HCT116 (cell line): ENCODE results near the gene HCRT. TPM values are rescaled to one million over a fixed set of nuclear protein-coding genes. Genes with fewer than 3 reads are reported as not detected.

Experiments used
- ATAC-seq: fragments of 200-7000 bp; cut with Tn5 transposase; 2 replicates; pipeline ENCODE4 v1.9.1; 2020; ENCODE audit warnings: mild to moderate bottlenecking, moderate library complexity
- BruUV-seq: library from RNA; stranded (reverse); fragments of 400-500 nt; replicated peaks from 2 replicates; lab custom pipeline; 2021; lab: Mats Ljungman, UMichigan
- CTCF ChIA-PET: fragments of 300-600 bp; sonication (Branson Sonifier 250); formaldehyde crosslinking; loops from one replicate; lab custom pipeline; 2021; ENCODE audit warnings: antibody characterized with exemption; lab: Charles Lee
- POLR2A ChIA-PET: fragments of 300-600, 350-600 bp; sonication (Branson Sonifier 250); formaldehyde crosslinking; loops from one replicate; lab custom pipeline; 2021; ENCODE audit warnings: antibody characterized with exemption; lab: Charles Lee
- RAD21 ChIA-PET, 2 experiments: fragments of 300-600 bp; sonication (Branson Sonifier 250); formaldehyde crosslinking; loops; one replicate each; lab custom pipeline; 2023; ENCODE audit warnings: low total read pairs in 2 of 2; ENCODE audit not compliant: uncharacterized antibody in 2 of 2, unreplicated experiment in 2 of 2, low non-redundant PET in 1 of 2; lab: Charles Lee
- DNase-seq: peaks from one replicate; pipeline ENCODE4 v3.0.0-alpha.2; 2010; ENCODE audit warnings: low read depth, low spot score
- H2AFZ ChIP-seq: fragments of 200-600 bp; shearing (Covaris generic), sonication (generic); 2 replicates; pipeline ENCODE4 v1.6.1; 2017; ENCODE audit warnings: low read depth, mixed run types, mixed read lengths, antibody characterized with exemption, low read length; ENCODE audit not compliant: poor library complexity, severe bottlenecking
- H3K27ac ChIP-seq: 2 replicates; pipeline ENCODE4 v1.5.1; 2012; ENCODE audit warnings: low read depth, low read length
- H3K27me3 ChIP-seq: fragments of 200-600 bp; sonication (generic); 2 replicates; pipeline ENCODE4 v1.6.1; 2016; ENCODE audit warnings: mixed run types, low read length, mixed read lengths; ENCODE audit not compliant: insufficient read depth
- H3K36me3 ChIP-seq, 2 experiments: fragments of 200-500 bp in 1 of 2; fragments of 200-600 bp in 1 of 2; sonication (Bioruptor generic) in 1 of 2; sonication (generic) in 1 of 2; 2 replicates each; pipeline versions ENCODE4 v1.5.1 to v1.6.1; 2014 to 2016; ENCODE audit warnings: low read length in 2 of 2, inconsistent platforms in 1 of 2, mixed read lengths in 1 of 2, mixed run types in 1 of 2; ENCODE audit not compliant: insufficient read depth in 2 of 2, control insufficient read depth in 1 of 2
- H3K4me1 ChIP-seq, 2 experiments: fragments of 200-600 bp in 1 of 2; sonication (generic) in 1 of 2; 2 replicates each; pipeline versions ENCODE4 v1.5.1 to v1.6.1; 2012 to 2017; ENCODE audit warnings: low read length in 2 of 2, inconsistent platforms in 1 of 2, mild to moderate bottlenecking in 1 of 2, mixed read lengths in 1 of 2, mixed run types in 1 of 2, moderate library complexity in 1 of 2; ENCODE audit not compliant: insufficient read depth in 2 of 2, control insufficient read depth in 1 of 2
- H3K4me2 ChIP-seq: fragments of 200-600 bp; sonication (generic); 2 replicates; pipeline ENCODE4 v1.6.1; 2017; ENCODE audit warnings: mixed run types, low read length, mixed read lengths
- H3K4me3 ChIP-seq, 2 experiments: fragments of 200-600 bp in 1 of 2; sonication (generic) in 1 of 2; replicated peaks in 1 of 2; 2 replicates each; pipeline ENCODE4 v1.5.1; 2011 to 2016; ENCODE audit warnings: low read length in 2 of 2, control low read depth in 1 of 2, low read depth in 1 of 2, mild to moderate bottlenecking in 1 of 2, mixed read lengths in 1 of 2, mixed run types in 1 of 2
- H3K79me2 ChIP-seq: fragments of 200-600 bp; sonication (generic); 2 replicates; pipeline ENCODE4 v1.6.1; 2017; ENCODE audit warnings: mild to moderate bottlenecking, mixed run types, low read length, moderate library complexity, mixed read lengths; ENCODE audit not compliant: insufficient read depth
- H3K9ac ChIP-seq: fragments of 200-600 bp; sonication (generic); 2 replicates; pipeline ENCODE4 v1.6.1; 2016; ENCODE audit warnings: low read length, mixed read lengths
- H3K9me2 ChIP-seq: fragments of 200-600 bp; sonication (generic), shearing (Covaris generic); 2 replicates; pipeline ENCODE4 v1.6.1; 2017; ENCODE audit warnings: mixed run types, mild to moderate bottlenecking, moderate library complexity; ENCODE audit not compliant: insufficient read depth
- H3K9me3 ChIP-seq, 2 experiments: fragments of 200-500 bp in 1 of 2; fragments of 200-600 bp in 1 of 2; sonication (Bioruptor generic) in 1 of 2; sonication (generic) in 1 of 2; 2 replicates each; pipeline ENCODE4 v1.6.1; 2014 to 2017; ENCODE audit warnings: low read length in 2 of 2, mixed read lengths in 2 of 2, inconsistent platforms in 1 of 2, low read depth in 1 of 2, mild to moderate bottlenecking in 1 of 2, mixed run types in 1 of 2, moderate library complexity in 1 of 2; ENCODE audit not compliant: control insufficient read depth in 1 of 2, insufficient read depth in 1 of 2
- H4K20me1 ChIP-seq: fragments of 200-600 bp; sonication (generic), shearing (Covaris generic); 2 replicates; pipeline ENCODE4 v1.6.1; 2017; ENCODE audit warnings: mixed run types, mild to moderate bottlenecking, moderate library complexity; ENCODE audit not compliant: insufficient read depth
- EZH2 ChIP-seq: fragments of 200-600 bp; sonication (generic); IDR thresholded peaks from 2 replicates; pipeline ENCODE4 v1.6.1; 2017; ENCODE audit warnings: antibody characterized with exemption, mixed run types
- JUND ChIP-seq: IDR thresholded peaks from 2 replicates; pipeline ENCODE4 v1.6.1; 2012
- POLR2A ChIP-seq: IDR thresholded peaks from 2 replicates; pipeline ENCODE4 v1.7.0; 2011; ENCODE audit warnings: borderline replicate concordance; ENCODE audit not compliant: insufficient read depth, insufficient read length; ENCODE audit errors: extremely low read depth
- POLR2AphosphoS5 ChIP-seq: IDR thresholded peaks from 2 replicates; pipeline ENCODE4 v1.6.1; 2011; ENCODE audit warnings: mild to moderate bottlenecking, low read depth, low read length, moderate library complexity
- SP1 ChIP-seq: IDR thresholded peaks from 2 replicates; pipeline ENCODE4 v1.6.1; 2012; ENCODE audit warnings: low read depth
- YY1 ChIP-seq: IDR thresholded peaks from 2 replicates; pipeline ENCODE4 v1.6.1; 2011; ENCODE audit warnings: low read length, low read depth, moderate library complexity, mild to moderate bottlenecking; ENCODE audit not compliant: insufficient replicate concordance; ENCODE audit errors: extremely low read depth
- intact Hi-C: fragments of 100-400 bp; cut with micrococcal nuclease; formaldehyde crosslinking; loops from 2 replicates; pipeline ENCODE4 v1.10.0; 2022
- total RNA-seq: library from RNA; stranded (reverse); gene quantifications from one replicate; pipeline ENCODE4 v1.2.1, GENCODE V29; 2021; ENCODE audit not compliant: unreplicated experiment
- TF ChIP-seq, protein P1 (sequence below): IDR thresholded peaks from 2 replicates; pipeline ENCODE4 v1.6.1; 2012

Gene HCRT
- total RNA-seq, 1 experiment from 2014 or later, result not detected

DNA sequence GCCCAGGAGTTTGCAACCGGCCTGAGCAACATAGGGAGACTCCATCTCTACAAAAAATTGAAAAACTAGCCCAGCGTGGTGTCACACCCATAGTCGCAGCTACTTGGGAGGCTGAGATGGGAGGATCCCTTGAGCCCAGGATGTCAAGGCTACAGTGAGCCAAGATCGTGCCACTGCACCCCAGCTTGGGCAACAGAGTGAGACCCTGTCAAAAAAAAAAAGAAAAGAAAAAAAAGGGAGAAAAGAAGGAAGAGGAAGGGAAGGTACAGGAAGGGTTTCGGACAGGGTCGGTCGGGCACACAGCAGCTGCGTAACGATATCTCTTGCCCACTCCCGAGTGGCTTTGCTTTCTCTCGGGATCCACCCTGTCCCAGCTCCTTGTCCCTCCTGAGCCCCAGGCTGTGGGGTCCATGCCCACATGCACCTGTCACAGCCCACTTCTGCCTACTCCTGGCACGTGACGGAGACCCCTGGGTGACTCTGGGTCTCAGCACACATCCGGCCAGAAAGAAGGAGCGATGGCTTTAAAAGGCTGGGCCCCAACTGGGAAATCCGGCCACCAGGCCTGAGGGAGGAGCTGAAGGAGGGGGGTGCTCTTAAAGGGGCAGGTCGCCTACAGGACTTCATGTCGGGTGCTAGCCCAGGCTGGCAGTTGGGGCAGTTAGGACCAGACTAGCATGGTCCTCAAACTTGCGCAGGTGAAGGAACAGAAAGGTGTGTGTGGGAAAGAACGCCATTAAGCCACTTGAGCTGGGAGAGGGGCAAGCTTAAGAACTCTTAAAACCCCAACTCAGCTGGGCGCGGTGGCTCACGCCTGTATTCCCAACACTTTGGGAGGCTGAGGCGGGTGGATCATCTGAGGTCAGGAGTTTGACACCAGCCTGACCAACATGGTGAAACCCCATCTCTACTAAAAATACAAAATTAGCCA, 9.0 kb upstream of the HCRT start, which contains the start of gene GHDC:
TSS of gene GHDC (minus strand) at position 526 of the 931 bp plus-strand sequence. CDS start 913 bp downstream, outside the sequence.
- Histone ChIP-seq H3K9me3 (no peaks in the 10 kb centered on the region), H3K79me2 (no peaks in the 10 kb centered on the region), H3K9me2 (no peaks in the 10 kb centered on the region), H3K36me3 (no peaks in the 10 kb centered on the region), H3K9ac (peak within 1 kb of the TSS; percentile 73), H3K4me2 (peak within 1 kb of the TSS; percentile 91), H3K4me3 (peak within 1 kb of the TSS; percentile 73 to 96), H2AFZ (peak within 1 kb of the TSS; percentile 85), H3K27me3 (no peaks in the 10 kb centered on the region), H3K4me1 (peaks cover 8 to 15% of the 10 kb centered on the region in 2 experiments; a peak in 3 of 4 replicates), H3K27ac (peak within 1 kb of the TSS; percentile 32; the same call in 1 of the 2 replicates), H4K20me1 (no peaks in the 10 kb centered on the region)
- ATAC-seq, result peak; percentile 97
- RAD21 ChIA-PET, result interaction anchor here in 1 of 2 experiments (0.6 kb wide), 1 partner anchor 177 kb away, joined by 3 read pairs; the partner anchor contains the start of gene DNAJC7
- intact Hi-C loops, result no loop called here
- POLR2A ChIA-PET, result interaction anchor here (0.9 kb wide), 1 partner anchor 44 kb away, joined by 3 read pairs; no protein-coding TSS in a partner anchor
- BruUV-seq, result TSS peak; percentile 66
- DNase-seq, result peak; percentile 60
- TF ChIP-seq EZH2 (no peak), YY1 (peak; percentile 71), POLR2A (peak; percentile 22), JUND (no peak), POLR2AphosphoS5 (peak; percentile 68), SP1 (peak; percentile 99)
- TF ChIP-seq, protein P1, sequence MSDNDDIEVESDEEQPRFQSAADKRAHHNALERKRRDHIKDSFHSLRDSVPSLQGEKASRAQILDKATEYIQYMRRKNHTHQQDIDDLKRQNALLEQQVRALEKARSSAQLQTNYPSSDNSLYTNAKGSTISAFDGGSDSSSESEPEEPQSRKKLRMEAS, result peak; percentile 99
- CTCF ChIA-PET, result interaction anchor here (0.8 to 1.9 kb wide), 4 partner anchors 9 to 28 kb away, joined by 3 to 9 read pairs (median 4); partner anchors contain the start of gene HCRT
